Caco-2 (cell line): ENCODE data around the gene TSEN34. TPM values are rescaled to one million over a fixed set of nuclear protein-coding genes. Genes with fewer than 3 reads are reported as not detected.

Source experiments
- BruUV-seq: library from RNA; stranded (reverse); fragments of 400-500 nt; replicated peaks from 2 replicates; lab custom pipeline; 2021; lab: Mats Ljungman, UMichigan
- CTCF ChIA-PET: fragments of 300-600 bp; sonication (Branson Sonifier 250); formaldehyde crosslinking; loops from one replicate; lab custom pipeline; 2022; ENCODE audit warnings: antibody characterized with exemption; lab: Charles Lee
- POLR2A ChIA-PET: fragments of 300-600 bp; sonication (Branson Sonifier 250); formaldehyde crosslinking; loops from one replicate; lab custom pipeline; 2022; ENCODE audit warnings: antibody characterized with exemption; lab: Charles Lee
- DNase-seq, 2 experiments: peaks; one replicate each; pipeline versions ENCODE4 v3.0.0 to v3.0.0-alpha.2; 2020 to 2022
- H3K27me3 ChIP-seq: replicated peaks from 2 replicates; pipeline ENCODE4 v1.6.0; 2011; ENCODE audit warnings: low read length; ENCODE audit not compliant: control insufficient read depth, insufficient read depth
- H3K36me3 ChIP-seq: 2 replicates; pipeline ENCODE4 v1.5.1; 2011; ENCODE audit warnings: low read length; ENCODE audit not compliant: control insufficient read depth, insufficient read depth
- H3K4me1 ChIP-seq: fragments of 250-450 bp; sonication (Bioruptor Pico); 2 replicates; pipeline ENCODE4 v1.5.1; 2020; ENCODE audit warnings: mild to moderate bottlenecking
- H3K4me3 ChIP-seq: 2 replicates; pipeline ENCODE4 v1.5.1; 2011; ENCODE audit warnings: low read depth, mild to moderate bottlenecking, control low read depth, low read length
- H3K9me3 ChIP-seq: fragments of 250-450 bp; sonication (Bioruptor Pico); 2 replicates; pipeline ENCODE4 v1.5.1; 2020; ENCODE audit warnings: mild to moderate bottlenecking, moderate library complexity
- H3K27ac Mint-ChIP-seq: one replicate; pipeline ENCODE4 v1.8.0; 2022; ENCODE audit warnings: mixed read lengths; ENCODE audit not compliant: unreplicated experiment
- H3K27me3 Mint-ChIP-seq: one replicate; pipeline ENCODE4 v1.8.0; 2022; ENCODE audit warnings: mixed read lengths; ENCODE audit not compliant: insufficient read depth, unreplicated experiment
- H3K36me3 Mint-ChIP-seq: one replicate; pipeline ENCODE4 v1.8.0; 2022; ENCODE audit warnings: mild to moderate bottlenecking, mixed read lengths; ENCODE audit not compliant: insufficient read depth, unreplicated experiment
- H3K4me1 Mint-ChIP-seq: one replicate; pipeline ENCODE4 v1.8.0; 2022; ENCODE audit warnings: low read depth, mixed read lengths; ENCODE audit not compliant: unreplicated experiment
- H3K4me3 Mint-ChIP-seq: one replicate; pipeline ENCODE4 v1.8.0; 2022; ENCODE audit warnings: mild to moderate bottlenecking, moderate library complexity, mixed read lengths; ENCODE audit not compliant: unreplicated experiment
- H3K9me3 Mint-ChIP-seq: one replicate; pipeline ENCODE4 v1.8.0; 2022; ENCODE audit warnings: mixed read lengths; ENCODE audit not compliant: unreplicated experiment
- intact Hi-C: fragments of 100-400 bp; cut with micrococcal nuclease; formaldehyde crosslinking; loops from one replicate; pipeline ENCODE4 v1.10.0; 2022; ENCODE audit not compliant: unreplicated experiment
- total RNA-seq: library from RNA; stranded (reverse); gene quantifications from 2 replicates; pipeline ENCODE4 v1.2.3, GENCODE V29; 2022
- TF ChIP-seq, protein P1 (sequence below), 2 experiments: fragments of 200-600 bp in 1 of 2; IDR thresholded peaks; 1 replicate in 1 of 2; 2 replicates in 1 of 2; pipeline versions ENCODE4 v1.5.1 to v1.8.0; 2011 to 2022; ENCODE audit warnings: antibody characterized with exemption in 1 of 2, control low read depth in 1 of 2, inconsistent platforms in 1 of 2, low read depth in 1 of 2, low read length in 1 of 2, mild to moderate bottlenecking in 1 of 2, moderate library complexity in 1 of 2; ENCODE audit not compliant: insufficient read depth in 1 of 2, severe bottlenecking in 1 of 2, unreplicated experiment in 1 of 2

Gene TSEN34
- total RNA-seq, 1 experiment from 2014 or later: 42.6 TPM

- H3K27me3 Mint-ChIP-seq: no peaks in the 10 kb centered on the region
- Histone ChIP-seq H3K9me3 (no peaks in the 10 kb centered on the region), H3K36me3 (peaks cover 17% of the 10 kb centered on the region), H3K4me1 (no peaks in the 10 kb centered on the region), H3K4me3 (no peak overlapping the region), H3K27me3 (no peaks in the 10 kb centered on the region)
- H3K4me1 Mint-ChIP-seq: no peaks in the 10 kb centered on the region
- intact Hi-C loops: no loop called here
- no peak overlapping the region for H3K4me3 Mint-ChIP-seq
- ChIA-PET CTCF (no interaction called here), POLR2A (interaction anchor here (1.1 kb wide), 1 partner anchor 11 kb away, joined by 7 read pairs; the partner anchor contains the start of gene CNOT3)
- H3K9me3 Mint-ChIP-seq: no peaks in the 10 kb centered on the region
- TF ChIP-seq, protein P1, sequence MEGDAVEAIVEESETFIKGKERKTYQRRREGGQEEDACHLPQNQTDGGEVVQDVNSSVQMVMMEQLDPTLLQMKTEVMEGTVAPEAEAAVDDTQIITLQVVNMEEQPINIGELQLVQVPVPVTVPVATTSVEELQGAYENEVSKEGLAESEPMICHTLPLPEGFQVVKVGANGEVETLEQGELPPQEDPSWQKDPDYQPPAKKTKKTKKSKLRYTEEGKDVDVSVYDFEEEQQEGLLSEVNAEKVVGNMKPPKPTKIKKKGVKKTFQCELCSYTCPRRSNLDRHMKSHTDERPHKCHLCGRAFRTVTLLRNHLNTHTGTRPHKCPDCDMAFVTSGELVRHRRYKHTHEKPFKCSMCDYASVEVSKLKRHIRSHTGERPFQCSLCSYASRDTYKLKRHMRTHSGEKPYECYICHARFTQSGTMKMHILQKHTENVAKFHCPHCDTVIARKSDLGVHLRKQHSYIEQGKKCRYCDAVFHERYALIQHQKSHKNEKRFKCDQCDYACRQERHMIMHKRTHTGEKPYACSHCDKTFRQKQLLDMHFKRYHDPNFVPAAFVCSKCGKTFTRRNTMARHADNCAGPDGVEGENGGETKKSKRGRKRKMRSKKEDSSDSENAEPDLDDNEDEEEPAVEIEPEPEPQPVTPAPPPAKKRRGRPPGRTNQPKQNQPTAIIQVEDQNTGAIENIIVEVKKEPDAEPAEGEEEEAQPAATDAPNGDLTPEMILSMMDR (IDR thresholded peaks at IDR 0.05; ENCODE audit: insufficient read depth in 1 of 2, low read depth in 1 of 2, low read length in 1 of 2, severe bottlenecking in 1 of 2, unreplicated experiment in 1 of 2): no peak
- no TSS peak for BruUV-seq
- no peak for DNase-seq
- H3K36me3 Mint-ChIP-seq: peaks cover 90% of the 10 kb centered on the region
- H3K27ac Mint-ChIP-seq: no peak overlapping the region
Measured at GRCh38 chr19:54148158-54148557, 43.0 kb upstream of the TSEN34 start.

DNA sequence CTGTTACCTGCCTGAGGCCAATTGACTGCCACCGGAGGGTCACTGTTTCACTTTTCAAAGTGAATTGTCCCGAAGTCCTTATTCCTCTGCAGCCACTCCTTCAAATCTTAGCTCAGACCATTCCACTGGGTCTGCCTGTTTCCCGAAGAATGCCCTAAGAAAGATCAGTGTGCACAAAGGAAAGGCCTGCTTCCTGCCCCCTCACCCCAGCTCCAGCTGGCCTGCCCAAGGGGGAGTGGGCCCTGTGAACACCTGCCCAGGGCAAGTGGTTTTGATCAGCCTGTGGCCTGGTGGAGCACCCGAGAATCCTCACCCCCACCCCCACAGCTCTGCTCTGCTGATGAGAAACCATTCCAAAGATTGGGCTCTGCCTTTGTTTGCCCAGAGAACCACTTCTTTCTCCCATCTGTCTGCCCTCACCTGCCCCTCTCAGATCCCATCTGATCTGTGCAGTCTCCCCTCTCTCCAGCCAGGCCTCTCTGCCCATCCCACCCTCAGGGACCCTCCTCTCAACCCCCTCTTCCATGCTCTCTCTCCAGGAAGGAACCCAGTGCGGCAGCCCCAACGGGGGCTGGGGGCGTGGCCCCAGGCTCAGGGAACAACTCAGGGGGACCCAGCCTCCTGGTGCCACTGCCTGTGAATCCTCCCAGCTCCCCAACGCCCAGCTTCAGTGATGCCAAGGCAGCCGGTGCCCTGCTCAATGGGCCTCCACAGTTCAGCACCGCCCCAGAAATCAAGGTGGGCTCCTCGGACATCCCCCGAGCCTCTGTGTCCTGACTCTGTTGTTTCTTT lies 41.9 kb upstream of the TSEN34 start:
- Mint-ChIP-seq H3K9me3 (no peaks in the 10 kb centered on the region), H3K36me3 (peaks cover 90% of the 10 kb centered on the region), H3K27me3 (no peaks in the 10 kb centered on the region), H3K4me1 (no peaks in the 10 kb centered on the region), H3K27ac (no peak overlapping the region), H3K4me3 (no peak overlapping the region)
- TF ChIP-seq, protein P1 (IDR thresholded peaks at IDR 0.05; ENCODE audit: insufficient read depth in 1 of 2, low read depth in 1 of 2, low read length in 1 of 2, severe bottlenecking in 1 of 2, unreplicated experiment in 1 of 2): no peak
- no peak for DNase-seq
- no peaks in the 10 kb centered on the region for H3K9me3 ChIP-seq
- no peaks in the 10 kb centered on the region for H3K27me3 ChIP-seq
- no TSS peak for BruUV-seq
- H3K36me3 ChIP-seq: peaks cover 16% of the 10 kb centered on the region
- H3K4me3 ChIP-seq: no peak overlapping the region
- POLR2A ChIA-PET: interaction anchor here (0.6 kb wide), 1 partner anchor 19 kb away, joined by 4 read pairs; no protein-coding TSS in a partner anchor
- no peaks in the 10 kb centered on the region for H3K4me1 ChIP-seq
- intact Hi-C loops: no loop called here
- CTCF ChIA-PET: no interaction called here

DNA sequence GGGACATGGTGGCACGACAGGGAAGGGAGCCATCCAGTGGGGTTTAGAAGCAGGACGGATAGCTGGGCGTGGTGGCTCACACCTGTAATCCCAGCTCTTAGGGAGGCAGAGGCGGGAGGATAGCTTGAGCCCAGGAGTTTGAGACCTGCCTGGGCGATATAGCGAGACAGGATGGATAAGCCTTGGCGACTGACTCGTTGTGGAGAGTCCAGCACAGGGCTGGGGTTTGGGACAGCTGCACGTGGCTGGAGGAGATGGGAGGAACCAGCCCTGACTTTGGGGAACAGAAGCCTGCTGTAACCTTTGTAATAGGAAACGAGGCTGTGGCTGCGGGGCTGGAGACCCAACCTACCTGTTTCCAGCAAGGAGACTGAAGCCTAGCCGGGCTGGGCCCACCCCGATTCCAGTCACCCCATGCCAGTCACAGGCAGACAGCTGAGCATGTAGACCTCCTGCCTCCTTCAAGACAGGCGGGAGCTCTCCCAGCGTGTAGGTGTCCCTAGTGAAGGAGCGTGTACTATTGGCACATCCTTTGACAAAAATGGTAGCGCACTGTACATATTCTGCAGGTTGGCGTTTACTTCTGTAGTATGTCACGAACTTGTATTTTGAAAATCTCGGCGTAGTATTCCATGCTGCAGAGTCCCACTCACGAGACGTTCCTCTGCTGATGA lies 39.6 kb upstream of the TSEN34 start:
- Mint-ChIP-seq H3K4me3 (no peak overlapping the region), H3K4me1 (peaks cover under 1% of the 10 kb centered on the region), H3K36me3 (peaks cover 94% of the 10 kb centered on the region), H3K27ac (peak overlapping the region; percentile 36), H3K9me3 (no peaks in the 10 kb centered on the region), H3K27me3 (no peaks in the 10 kb centered on the region)
- TF ChIP-seq, protein P1 (IDR thresholded peaks at IDR 0.05; ENCODE audit: insufficient read depth in 1 of 2, low read depth in 1 of 2, low read length in 1 of 2, severe bottlenecking in 1 of 2, unreplicated experiment in 1 of 2): no peak
- no TSS peak for BruUV-seq
- Histone ChIP-seq H3K4me1 (peaks cover under 1% of the 10 kb centered on the region; the same call in 1 of the 2 replicates), H3K36me3 (peaks cover 10% of the 10 kb centered on the region), H3K4me3 (no peak overlapping the region), H3K9me3 (no peaks in the 10 kb centered on the region), H3K27me3 (no peaks in the 10 kb centered on the region)
- ChIA-PET POLR2A (no interaction called here), CTCF (interaction anchor here (2.1 kb wide), 1 partner anchor 14 kb away, joined by 5 read pairs; the partner anchor contains the start of gene CNOT3)
- intact Hi-C loops: no loop called here
- no peak for DNase-seq
